Epidermal melanocyte (primary cell): ENCODE results near the gene FGD1.

Source experiments
- DNase-seq: peaks from one replicate; pipeline ENCODE4 v3.0.0; 2011; ENCODE audit warnings: low spot score; ENCODE audit not compliant: insufficient read length

FGD1 gene

GRCh38 chrX:54407266-54407665 is 88.8 kb downstream of the FGD1 start:
- DNase-seq = no peak

- DNase-seq = no peak
Observed at GRCh38 chrX:54397113-54397512, 98.9 kb downstream of the FGD1 start.
